Measurements from ENCODE around the gene DSC1. TPM values are rescaled to one million over a fixed set of nuclear protein-coding genes. Genes with fewer than 3 reads are reported as not detected.
A peak's percentile ranks its signal among the peaks of the same experiment; 100 is the strongest.

DSC1 gene
- total and polyA plus RNA-seq, 2 of the 13 experiments (the other 11 are each of a cell fraction or from before 2014, with no cell fraction given) = not detected

DNA sequence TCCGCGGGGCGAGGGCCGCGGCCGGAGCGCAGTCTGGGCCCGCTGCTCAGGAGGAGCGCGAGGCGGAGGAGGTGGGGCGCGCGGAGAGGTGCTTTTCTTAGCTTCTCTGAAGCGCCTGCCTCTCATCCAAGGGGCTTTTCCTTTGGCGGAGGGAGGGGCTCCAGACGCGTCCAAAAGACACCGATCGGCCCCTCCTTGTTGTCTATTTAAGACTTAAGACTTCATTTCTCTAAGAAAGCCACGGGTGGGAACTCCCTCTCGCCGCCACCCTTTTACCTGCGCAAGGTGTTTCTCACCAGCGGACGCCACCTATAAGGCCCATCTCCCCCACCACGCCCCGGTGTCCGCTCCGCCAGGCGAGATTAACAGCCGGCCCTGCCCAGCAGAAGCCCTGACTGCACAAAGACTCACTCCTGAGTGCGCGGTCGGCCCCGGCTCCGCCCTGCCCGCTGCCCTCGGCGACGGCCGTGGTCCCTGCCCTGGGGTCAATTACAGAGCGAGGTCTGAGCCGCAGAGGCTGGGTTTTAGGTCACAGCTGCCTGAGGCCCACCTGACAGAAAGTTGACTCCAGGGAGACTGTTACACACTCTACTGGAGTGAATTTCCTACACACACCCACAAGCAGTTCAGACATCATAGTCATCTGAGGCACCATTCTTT, 60.5 kb downstream of the DSC1 start, which contains the start of gene DSC2 (continued):
- TF ChIP-seq ZNF20 (CRISPR knock-in tag; IDR thresholded peaks at IDR 0.05) = no peak
- TF ChIP-seq, protein P1, sequence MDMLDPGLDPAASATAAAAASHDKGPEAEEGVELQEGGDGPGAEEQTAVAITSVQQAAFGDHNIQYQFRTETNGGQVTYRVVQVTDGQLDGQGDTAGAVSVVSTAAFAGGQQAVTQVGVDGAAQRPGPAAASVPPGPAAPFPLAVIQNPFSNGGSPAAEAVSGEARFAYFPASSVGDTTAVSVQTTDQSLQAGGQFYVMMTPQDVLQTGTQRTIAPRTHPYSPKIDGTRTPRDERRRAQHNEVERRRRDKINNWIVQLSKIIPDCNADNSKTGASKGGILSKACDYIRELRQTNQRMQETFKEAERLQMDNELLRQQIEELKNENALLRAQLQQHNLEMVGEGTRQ (IDR thresholded peaks at IDR 0.05; ENCODE audit: low read depth, low read length) = no peak
- TF ChIP-seq, protein P1 (CRISPR knock-in tag; IDR thresholded peaks at IDR 0.05; ENCODE audit: borderline replicate concordance) = no peak
- no peak for TF ChIP-seq KLF9 (CRISPR knock-in tag; IDR thresholded peaks at IDR 0.05; ENCODE audit: low read depth)
- no peak for TF ChIP-seq ATF5 (CRISPR knock-in tag; IDR thresholded peaks at IDR 0.05; ENCODE audit: low read depth)
- TF ChIP-seq SIN3A (IDR thresholded peaks at IDR 0.05; ENCODE audit: borderline replicate concordance, low read depth, low read length) = no peak
- TF ChIP-seq, protein P2, sequence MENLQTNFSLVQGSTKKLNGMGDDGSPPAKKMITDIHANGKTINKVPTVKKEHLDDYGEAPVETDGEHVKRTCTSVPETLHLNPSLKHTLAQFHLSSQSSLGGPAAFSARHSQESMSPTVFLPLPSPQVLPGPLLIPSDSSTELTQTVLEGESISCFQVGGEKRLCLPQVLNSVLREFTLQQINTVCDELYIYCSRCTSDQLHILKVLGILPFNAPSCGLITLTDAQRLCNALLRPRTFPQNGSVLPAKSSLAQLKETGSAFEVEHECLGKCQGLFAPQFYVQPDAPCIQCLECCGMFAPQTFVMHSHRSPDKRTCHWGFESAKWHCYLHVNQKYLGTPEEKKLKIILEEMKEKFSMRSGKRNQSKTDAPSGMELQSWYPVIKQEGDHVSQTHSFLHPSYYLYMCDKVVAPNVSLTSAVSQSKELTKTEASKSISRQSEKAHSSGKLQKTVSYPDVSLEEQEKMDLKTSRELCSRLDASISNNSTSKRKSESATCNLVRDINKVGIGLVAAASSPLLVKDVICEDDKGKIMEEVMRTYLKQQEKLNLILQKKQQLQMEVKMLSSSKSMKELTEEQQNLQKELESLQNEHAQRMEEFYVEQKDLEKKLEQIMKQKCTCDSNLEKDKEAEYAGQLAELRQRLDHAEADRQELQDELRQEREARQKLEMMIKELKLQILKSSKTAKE (CRISPR knock-in tag; IDR thresholded peaks at IDR 0.05; ENCODE audit: borderline replicate concordance) = peak; percentile 65; the same call in 1 of the 2 replicates
- TF ChIP-seq, protein P3, sequence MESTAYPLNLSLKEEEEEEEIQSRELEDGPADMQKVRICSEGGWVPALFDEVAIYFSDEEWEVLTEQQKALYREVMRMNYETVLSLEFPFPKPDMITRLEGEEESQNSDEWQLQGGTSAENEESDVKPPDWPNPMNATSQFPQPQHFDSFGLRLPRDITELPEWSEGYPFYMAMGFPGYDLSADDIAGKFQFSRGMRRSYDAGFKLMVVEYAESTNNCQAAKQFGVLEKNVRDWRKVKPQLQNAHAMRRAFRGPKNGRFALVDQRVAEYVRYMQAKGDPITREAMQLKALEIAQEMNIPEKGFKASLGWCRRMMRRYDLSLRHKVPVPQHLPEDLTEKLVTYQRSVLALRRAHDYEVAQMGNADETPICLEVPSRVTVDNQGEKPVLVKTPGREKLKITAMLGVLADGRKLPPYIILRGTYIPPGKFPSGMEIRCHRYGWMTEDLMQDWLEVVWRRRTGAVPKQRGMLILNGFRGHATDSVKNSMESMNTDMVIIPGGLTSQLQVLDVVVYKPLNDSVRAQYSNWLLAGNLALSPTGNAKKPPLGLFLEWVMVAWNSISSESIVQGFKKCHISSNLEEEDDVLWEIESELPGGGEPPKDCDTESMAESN (CRISPR knock-in tag; conservative IDR thresholded peaks at IDR 0.05) = 0 out of 2 replicates have a peak, but pooled peaks have one; percentile 24
- no peak for TF ChIP-seq ZNF776 (CRISPR knock-in tag; IDR thresholded peaks at IDR 0.05)
- TF ChIP-seq ZNF564 (CRISPR knock-in tag; IDR thresholded peaks at IDR 0.05) = no peak
- peak; percentile 85; the same call in 1 of the 2 replicates for TF ChIP-seq MTA1 (CRISPR knock-in tag; IDR thresholded peaks at IDR 0.05; ENCODE audit: borderline replicate concordance)
- no peak for TF ChIP-seq ZNF253 (CRISPR knock-in tag; IDR thresholded peaks at IDR 0.05; ENCODE audit: borderline replicate concordance)
- no peak for TF ChIP-seq CBX5 (CRISPR knock-in tag; IDR thresholded peaks at IDR 0.05; ENCODE audit: borderline replicate concordance)
- TF ChIP-seq AKAP8 (CRISPR knock-in tag; IDR thresholded peaks at IDR 0.05) = no peak
- no peak for TF ChIP-seq PAWR (CRISPR knock-in tag; IDR thresholded peaks at IDR 0.05; ENCODE audit: borderline replicate concordance)
- 0 out of 2 replicates have a peak, but pooled peaks have one; percentile 22 for TF ChIP-seq ZBTB20 (CRISPR knock-in tag; IDR thresholded peaks at IDR 0.05; ENCODE audit: borderline replicate concordance, low read depth)
- no peak for TF ChIP-seq ZNF337 (CRISPR knock-in tag; IDR thresholded peaks at IDR 0.05; ENCODE audit: borderline replicate concordance, low read depth)
- TF ChIP-seq ZBTB38 (CRISPR knock-in tag; IDR thresholded peaks at IDR 0.05) = peak; percentile 47
- peak; percentile 63; the same call in 1 of the 2 replicates for TF ChIP-seq MAX (IDR thresholded peaks at IDR 0.05)

Data from HepG2 (cell line).